Adipose tissue (tissue), 3 donors: Measurements from ENCODE around the gene SUMO4. TPM values are rescaled to one million over a fixed set of nuclear protein-coding genes. Genes with fewer than 3 reads are reported as not detected.
"Not testable (repeated sequence)": the region's sequence is repeated elsewhere in the genome, so short reads cannot be mapped to it uniquely, and the experiment has no call there.

Experiments
- H3K27ac ChIP-seq: one replicate; pipeline ENCODE4 v1.5.1; 2013; ENCODE audit warnings: low read depth, low read length
- WGBS, 3 donors: extraction: QIAGEN DNeasy Blood & Tissue Kit; methylation state at CpG; one replicate each; pipeline ENCODE4 v1.1.7; 2013; 5-methylcytosine and 5-hydroxymethylcytosine counted together
- polyA plus RNA-seq, 3 donors: library from polyadenylated mRNA; stranded (reverse); fragments of 200-250 nt; gene quantifications; one replicate each; pipeline ENCODE4 v1.2.3, GENCODE V29; 2013
- donor health status: healthy with polysubstance abuse.
- donor health status: Bipolar disorder and iron deficiency.
- donor health status: healthy.

Gene SUMO4
- polyA plus RNA-seq, 3 donors = not detected

- WGBS, 3 donors = 85 to 92% (median 90%) methylated on average over 8 of the region's 8 CpGs
Observed at GRCh38 chr6:149425224-149425623, 25.2 kb downstream of the SUMO4 start.

GRCh38 chr6:149425754-149426153 lies 25.7 kb downstream of the SUMO4 start:
- WGBS, 3 donors = 93 to 98% (median 97%) methylated on average over 5 of the region's 5 CpGs
- no peak overlapping the region for H3K27ac ChIP-seq

More at GRCh38 chr6:149425224-149425623, 25.2 kb downstream of the SUMO4 start:
- no peak overlapping the region for H3K27ac ChIP-seq

DNA sequence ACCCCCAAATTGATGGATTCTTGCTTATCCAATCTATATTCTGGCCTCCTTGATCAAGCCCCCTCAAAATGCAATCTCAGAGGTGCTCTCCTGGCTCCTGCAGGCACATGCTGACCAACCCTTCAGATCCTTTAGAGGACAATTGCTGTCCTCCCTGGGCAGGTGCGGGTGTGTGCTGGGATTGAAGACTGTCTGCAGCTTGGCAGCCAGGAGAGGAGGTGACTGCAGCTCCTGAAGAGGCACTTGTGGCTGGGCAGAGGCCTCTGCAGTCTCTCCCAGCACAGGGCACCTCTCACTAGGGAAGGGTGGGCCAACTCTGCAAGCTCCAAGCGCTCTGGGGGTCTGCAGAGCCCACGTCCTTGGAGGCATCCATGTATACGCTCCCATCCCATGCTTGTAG lies 28.5 kb downstream of the SUMO4 start:
- WGBS, 3 donors = 93 to 98% (median 96%) methylated on average over 4 of the region's 4 CpGs
- no peak overlapping the region for H3K27ac ChIP-seq

GRCh38 chr6:149429427-149430360 lies 29.6 kb downstream of the SUMO4 start:
- H3K27ac ChIP-seq = no peak overlapping the region
- 87 to 91% (median 89%) methylated on average over 26 of the region's 26 CpGs for WGBS, 3 donors

- WGBS, 3 donors = 27 to 31% (median 28%) methylated on average over 19 of the region's 19 CpGs
- no peak overlapping the region for H3K27ac ChIP-seq
Observed at GRCh38 chr6:149431905-149432775, 32.1 kb downstream of the SUMO4 start.

GRCh38 chr6:149433405-149433804 lies 33.3 kb downstream of the SUMO4 start:
- WGBS, 3 donors = 76 to 82% (median 81%) methylated on average over 2 of the region's 2 CpGs
- H3K27ac ChIP-seq = no peak overlapping the region

- no peak overlapping the region for H3K27ac ChIP-seq
- WGBS, 3 donors = 35 to 71% (median 52%) methylated on average over 1 of the region's 1 CpG
Observed at GRCh38 chr6:149433881-149434280, 33.8 kb downstream of the SUMO4 start.

GRCh38 chr6:149435919-149436586 lies 36.0 kb downstream of the SUMO4 start:
- 86 to 93% (median 90%) methylated on average over 13 of the region's 13 CpGs for WGBS, 3 donors

DNA sequence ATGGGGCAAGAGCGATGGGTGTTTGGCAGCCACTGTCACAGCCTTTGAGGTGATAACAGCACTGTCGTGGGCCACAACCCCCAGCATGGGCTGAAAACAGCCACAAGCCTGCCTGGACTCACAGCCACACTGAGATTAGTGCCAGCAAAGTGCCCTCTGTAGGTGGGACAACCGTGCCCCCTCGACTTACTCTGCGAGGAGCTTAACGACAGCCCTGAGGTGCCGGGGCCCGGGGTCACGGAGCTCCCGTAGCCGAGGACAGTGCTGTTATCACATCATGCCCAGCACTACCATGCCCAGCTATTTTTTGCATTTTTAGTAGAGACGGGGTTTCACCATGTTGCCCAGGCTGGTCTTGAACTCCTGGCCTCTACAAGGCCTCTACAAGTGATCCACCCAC lies 36.6 kb downstream of the SUMO4 start:
- H3K27ac ChIP-seq = no peak overlapping the region
- 90 to 96% (median 94%) methylated on average over 12 of the region's 12 CpGs for WGBS, 3 donors

More at GRCh38 chr6:149435919-149436586, 36.0 kb downstream of the SUMO4 start:
- no peak overlapping the region for H3K27ac ChIP-seq

DNA sequence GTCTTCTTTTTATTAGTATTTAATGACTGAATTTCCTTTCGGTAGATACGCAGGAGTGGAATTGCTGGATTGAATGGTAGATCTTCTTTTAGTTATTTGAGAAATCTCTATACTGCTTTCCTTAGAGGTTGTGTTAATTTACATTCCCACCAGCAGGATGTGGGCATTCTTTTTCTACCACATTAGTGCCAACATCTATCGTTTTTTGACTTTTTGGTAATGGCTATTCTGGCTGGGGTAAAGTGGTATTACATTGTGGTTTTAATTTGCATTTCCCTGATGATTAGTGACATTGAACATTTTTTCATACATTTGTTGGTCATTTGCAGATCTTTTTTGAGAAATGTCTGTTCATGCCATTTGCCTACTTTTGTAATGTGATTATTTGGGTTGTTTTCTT lies 37.1 kb downstream of the SUMO4 start:
- WGBS, 3 donors = 83 to 91% (median 83%) methylated on average over 3 of the region's 3 CpGs
- H3K27ac ChIP-seq = no peak overlapping the region

DNA sequence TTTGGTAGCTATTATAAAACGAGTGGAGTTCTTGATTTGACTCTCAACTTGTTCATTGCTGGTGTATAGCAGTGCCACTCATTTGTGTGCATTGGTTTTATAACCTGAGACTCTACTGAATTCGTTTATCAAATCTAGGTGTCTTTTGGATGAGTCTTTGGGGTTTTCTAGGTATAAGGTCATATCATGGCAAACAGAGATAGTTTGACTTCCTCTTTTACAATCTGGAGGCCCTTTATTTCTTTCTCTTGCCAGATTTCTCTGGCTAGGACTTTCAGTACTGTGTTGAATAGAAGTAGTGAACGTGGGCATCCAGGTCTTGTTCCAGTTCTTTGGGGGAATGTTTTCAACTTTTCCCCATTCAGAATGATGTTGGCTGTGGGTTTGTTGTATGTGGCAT lies 38.8 kb downstream of the SUMO4 start:
- H3K27ac ChIP-seq = no peak overlapping the region
- 61 to 82% (median 70%) methylated on average over 3 of the region's 3 CpGs for WGBS, 3 donors

DNA sequence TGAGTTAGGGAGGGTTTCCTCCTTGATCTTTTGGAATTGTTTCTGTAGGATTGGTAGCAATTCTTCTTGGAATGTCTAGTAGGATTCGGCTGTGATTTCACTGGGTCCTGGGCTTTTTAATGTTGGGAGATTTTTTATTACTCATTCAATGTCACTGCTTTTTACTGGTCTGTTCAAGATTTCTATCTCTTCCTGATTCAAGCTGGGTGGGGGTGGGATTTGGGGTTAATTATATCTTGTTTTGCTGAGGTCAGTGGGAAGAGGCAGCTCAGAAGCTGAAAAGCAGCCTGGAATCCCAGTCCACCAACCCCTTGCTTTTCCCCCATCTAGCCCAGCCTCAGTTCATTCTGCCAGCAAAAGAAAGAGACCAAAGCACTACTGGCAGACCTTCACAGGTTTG lies 39.6 kb downstream of the SUMO4 start:
- WGBS, 3 donors = 88 to 100% (median 91%) methylated on average over 1 of the region's 1 CpG
- no peak overlapping the region for H3K27ac ChIP-seq

- H3K27ac ChIP-seq = no peak overlapping the region
- 82 to 87% (median 84%) methylated on average over 16 of the region's 16 CpGs for WGBS, 3 donors
Observed at GRCh38 chr6:149440735-149441671, 40.9 kb downstream of the SUMO4 start.

GRCh38 chr6:149441740-149442139 lies 41.7 kb downstream of the SUMO4 start:
- WGBS, 3 donors = 42 to 89% (median 87%) methylated on average over 9 of the region's 9 CpGs
- no peak overlapping the region for H3K27ac ChIP-seq

DNA sequence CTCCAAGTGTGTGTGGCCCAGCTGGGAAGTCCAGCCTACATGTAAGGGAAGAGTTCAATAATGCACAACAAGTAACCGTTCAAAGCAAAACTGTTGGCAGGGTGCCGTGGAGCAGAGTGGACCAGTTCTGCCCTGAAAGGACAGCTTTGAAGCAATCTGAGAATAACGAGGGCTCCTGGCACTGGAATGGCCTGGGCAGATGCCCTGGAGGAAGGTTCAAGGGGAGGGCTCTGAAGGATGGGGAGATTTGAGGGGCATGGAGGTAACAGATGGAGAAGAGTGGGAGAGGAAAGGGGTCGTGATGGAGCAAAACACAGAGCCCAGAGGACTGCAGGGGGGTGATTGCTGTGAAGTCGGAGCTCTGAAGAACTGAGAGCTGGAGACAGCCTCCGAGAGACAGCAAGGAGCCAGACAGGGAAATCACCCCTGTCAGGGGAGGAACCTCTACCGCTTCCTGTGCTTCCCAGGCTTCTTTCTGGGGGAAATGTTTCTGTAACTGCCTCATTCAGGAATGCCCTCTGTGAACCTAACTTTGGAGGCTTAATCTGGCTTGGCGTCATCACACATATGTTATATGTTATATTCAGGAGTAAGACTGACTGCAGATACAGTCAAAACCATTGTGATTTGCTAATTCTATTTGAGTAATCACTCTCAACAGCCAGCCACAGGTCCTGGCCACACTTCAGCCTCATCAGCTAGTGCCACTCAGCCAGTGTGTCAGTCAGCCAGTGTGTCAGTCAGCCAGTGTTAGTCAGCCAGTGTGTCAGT lies 43.5 kb downstream of the SUMO4 start:
- 58 to 72% (median 66%) methylated on average over 8 of the region's 8 CpGs for WGBS, 3 donors
- H3K27ac ChIP-seq = no peak overlapping the region

GRCh38 chr6:149444360-149445094 lies 44.5 kb downstream of the SUMO4 start:
- WGBS, 3 donors = 64 to 93% (median 87%) methylated on average over 3 of the region's 3 CpGs
- not testable (repeated sequence) for H3K27ac ChIP-seq
